GM12878 (cell line): ENCODE measurements around the gene RGS19. TPM values are rescaled to one million over a fixed set of nuclear protein-coding genes. Genes with fewer than 3 reads are reported as not detected.

Source experiments
- ATAC-seq: fragments of 200-7000 bp; cut with Tn5 transposase; 3 replicates; pipeline ENCODE4 v1.9.1; 2020; ENCODE audit warnings: mild to moderate bottlenecking, moderate library complexity
- BruUV-seq: library from RNA; stranded (reverse); fragments of 400-500 nt; replicated peaks from 2 replicates; lab custom pipeline; 2021; lab: Mats Ljungman, UMichigan
- CTCF ChIA-PET: fragments of 300-600 bp; sonication (Branson Sonifier 250); formaldehyde crosslinking; extraction: SDS; loops from one replicate; lab custom pipeline; 2021; ENCODE audit warnings: inconsistent platforms; lab: Yijun Ruan, JAX
- POLR2A ChIA-PET: fragments of 350-600 bp; formaldehyde crosslinking; extraction: SDS; loops from one replicate; lab custom pipeline; 2021; ENCODE audit warnings: inconsistent platforms; lab: Charles Lee
- RAD21 ChIA-PET: fragments of 300-600 bp; sonication (Branson Sonifier 250); formaldehyde crosslinking; loops from one replicate; lab custom pipeline; 2023; ENCODE audit warnings: antibody characterized with exemption; ENCODE audit not compliant: unreplicated experiment; lab: Charles Lee
- SMC1A ChIA-PET: fragments of 300-600 bp; sonication (Branson Sonifier 250); formaldehyde crosslinking; loops from one replicate; lab custom pipeline; 2023; ENCODE audit not compliant: unreplicated experiment, uncharacterized antibody; lab: Charles Lee
- DNase-seq: peaks from one replicate; pipeline ENCODE4 v3.0.0-alpha.2; 2011; ENCODE audit warnings: low read depth, low spot score
- FAIRE-seq: peaks from 3 replicates; lab custom pipeline; 2011; peaks lifted over from hg19 to GRCh38; lab: Jason Lieb, UNC
- H2AFZ ChIP-seq: 2 replicates; pipeline ENCODE4 v1.6.0; 2011; ENCODE audit warnings: low read depth, low read length, control low read depth; ENCODE audit not compliant: control insufficient read depth
- H3K27ac ChIP-seq: 2 replicates; pipeline ENCODE4 v1.5.1; 2011; ENCODE audit warnings: control low read depth; ENCODE audit not compliant: control insufficient read depth, insufficient read depth
- H3K27me3 ChIP-seq, 2 experiments: replicated peaks in 1 of 2; 2 replicates each; pipeline versions ENCODE4 v1.6.0 to v1.6.1; 2011; ENCODE audit warnings: low read length in 1 of 2; ENCODE audit not compliant: control insufficient read depth in 2 of 2, insufficient read depth in 2 of 2
- H3K36me3 ChIP-seq, 2 experiments: 2 replicates each; pipeline ENCODE4 v1.5.1; 2011; ENCODE audit warnings: low read length in 1 of 2; ENCODE audit not compliant: control insufficient read depth in 2 of 2, insufficient read depth in 2 of 2
- H3K4me1 ChIP-seq: 2 replicates; pipeline ENCODE4 v1.6.1; 2011; ENCODE audit warnings: mild to moderate bottlenecking, low read length, moderate library complexity, mixed read lengths; ENCODE audit not compliant: control insufficient read depth, insufficient read depth
- H3K4me2 ChIP-seq: 2 replicates; pipeline ENCODE4 v1.6.0; 2011; ENCODE audit warnings: control low read depth; ENCODE audit not compliant: control insufficient read depth, insufficient read depth
- H3K4me3 ChIP-seq: fragments of 200-600 bp; sonication (generic); 2 replicates; pipeline ENCODE4 v1.5.1; 2016
- H3K79me2 ChIP-seq: 2 replicates; pipeline ENCODE4 v1.6.0; 2011; ENCODE audit warnings: low read length; ENCODE audit not compliant: control insufficient read depth, insufficient read depth
- H3K9ac ChIP-seq: 2 replicates; pipeline ENCODE4 v1.8.0; 2011; ENCODE audit warnings: low read length, control low read depth, mixed read lengths; ENCODE audit not compliant: control insufficient read depth, insufficient read depth
- H3K9me3 ChIP-seq: replicated peaks from 3 replicates; pipeline ENCODE4 v1.5.1; 2011; ENCODE audit warnings: mild to moderate bottlenecking, low read length; ENCODE audit not compliant: control insufficient read depth, insufficient read depth
- H4K20me1 ChIP-seq: 2 replicates; pipeline ENCODE4 v1.6.0; 2011; ENCODE audit not compliant: control insufficient read depth, insufficient read depth
- BHLHE40 ChIP-seq, 2 experiments: fragments of 450-650 bp in 1 of 2; IDR thresholded peaks; 2 replicates each; pipeline ENCODE4 v1.6.1; 2011 to 2017; ENCODE audit warnings: low read depth in 2 of 2, borderline replicate concordance in 1 of 2, improper control_type of control experiment in 1 of 2, low read length in 1 of 2, mild to moderate bottlenecking in 1 of 2
- MAX ChIP-seq: IDR thresholded peaks from 2 replicates; pipeline ENCODE4 v1.6.1; 2012; ENCODE audit warnings: low read depth, low read length, improper control_type of control experiment
- MLLT1 ChIP-seq: fragments of 450-650 bp; IDR thresholded peaks from 2 replicates; pipeline ENCODE4 v1.6.1; 2016; ENCODE audit warnings: mild to moderate bottlenecking
- POLR2A ChIP-seq: IDR thresholded peaks from 2 replicates; pipeline ENCODE4 v1.6.1; 2011; ENCODE audit warnings: low read depth, mild to moderate bottlenecking, low read length
- POLR2AphosphoS5 ChIP-seq: IDR thresholded peaks from 2 replicates; pipeline ENCODE4 v1.6.1; 2011; ENCODE audit warnings: mild to moderate bottlenecking, low read length, inconsistent platforms
- RUNX3 ChIP-seq: IDR thresholded peaks from 2 replicates; pipeline ENCODE4 v1.6.1; 2012; ENCODE audit warnings: low read length, inconsistent platforms
- SP1 ChIP-seq: IDR thresholded peaks from one replicate; pipeline ENCODE4 v1.6.1; 2011; ENCODE audit warnings: low read depth, low read length
- ZBTB40 ChIP-seq: fragments of 450-650 bp; IDR thresholded peaks from 2 replicates; pipeline ENCODE4 v1.6.1; 2016; ENCODE audit warnings: mild to moderate bottlenecking, moderate library complexity, borderline replicate concordance
- ZNF687 ChIP-seq: fragments of 450-650 bp; IDR thresholded peaks from 2 replicates; pipeline ENCODE4 v1.6.1; 2017; ENCODE audit warnings: mild to moderate bottlenecking, moderate library complexity
- WGBS: methylation state at CpG from one replicate; pipeline ENCODE4 v1.1.6; 2016; ENCODE audit warnings: low lambda C conversion rate; ENCODE audit not compliant: insufficient replicate concordance, insufficient coverage; ENCODE audit errors: missing lambda C conversion rate; 5-methylcytosine and 5-hydroxymethylcytosine counted together
- in situ Hi-C: fragments of 300-500 bp; cut with MboI; formaldehyde crosslinking; loops from 9 replicates; pipeline ENCODE4 v1.14.3; 2018; ENCODE audit warnings: mixed read lengths
- intact Hi-C: fragments of 100-400 bp; cut with micrococcal nuclease; formaldehyde crosslinking; loops from one replicate; pipeline ENCODE4 v1.14.2; 2022; ENCODE audit not compliant: unreplicated experiment
- polyA plus RNA-seq, 11 experiments: library from polyadenylated mRNA; depleted of rRNA in 4 of 11; unstranded in 6 of 11; stranded (reverse) in 5 of 11; fragments of >200 nt; fragmentation: Nextera tagmentation in 4 of 11; fragmentation: Illumina TruSeq in 1 of 11; extraction: Ambion mirVana in 4 of 11; extraction: Trizol in 1 of 11; gene quantifications; 1 replicate in 1 of 11; 2 replicates in 10 of 11; pipeline versions ENCODE4 v1.2.1 to v1.2.3, GENCODE V29; 2011 to 2016; ENCODE audit warnings: inconsistent platforms in 2 of 11, missing spikeins in 2 of 11, low read depth in 1 of 11
- total RNA-seq, 4 experiments: library from RNA; depleted of rRNA in 3 of 4; stranded (reverse); fragments of >200 nt in 3 of 4; fragmentation: Illumina TruSeq in 1 of 4; extraction: Trizol in 1 of 4; gene quantifications; 2 replicates each; pipeline versions ENCODE4 v1.2.1 to v1.2.3, GENCODE V29; 2013 to 2021

The RGS19 gene
- total and polyA plus RNA-seq, 10 of the 15 experiments (the other 5 are each of a cell fraction or from before 2014, with no cell fraction given), result 0.82 to 62.4 (median 39.8) TPM

GRCh38 chr20:64056889-64057627 lies 22.3 kb downstream of the RGS19 start:
- peak overlapping the region; percentile 90 for H3K4me2 ChIP-seq
- FAIRE-seq (no peak), ATAC-seq (peak; percentile 7), DNase-seq (no peak)
- H2AFZ ChIP-seq, result peak overlapping the region; percentile 78; the same call in 1 of the 2 replicates
- H3K9me3 ChIP-seq, result no peaks in the 10 kb centered on the region
- H4K20me1 ChIP-seq, result no peaks in the 10 kb centered on the region
- intact Hi-C loops (loop anchor here (2.0 to 10.0 kb wide), 4 partner anchors 18 to 192 kb away; partner anchors contain the start of genes ABHD16B, PRPF6, TPD52L2 and UCKL1), in situ Hi-C loops (no loop called here)
- SMC1A ChIA-PET, result interaction anchor here (0.9 to 2.6 kb wide), 6 partner anchors 18 to 228 kb away, joined by 3 to 21 read pairs (median 4); partner anchors contain the start of genes C20orf204, PRPF6 and TPD52L2
- H3K4me1 ChIP-seq, result peaks cover 48% of the 10 kb centered on the region
- RAD21 ChIA-PET, result interaction anchor here (0.6 to 7.1 kb wide), 10 partner anchors 17 to 519 kb away, joined by 3 to 78 read pairs (median 6); partner anchors contain the start of genes PRPF6, PTK6 and TPD52L2
- CTCF ChIA-PET, result interaction anchor here (0.6 to 9.2 kb wide), 23 partner anchors 9 to 520 kb away, joined by 3 to 108 read pairs (median 4); partner anchors contain the start of genes PRPF6, PTK6, TPD52L2 and UCKL1
- no peaks in the 10 kb centered on the region for H3K36me3 ChIP-seq
- BruUV-seq, result no TSS peak
- no peaks in the 10 kb centered on the region; a peak in 1 of 4 replicates for H3K27me3 ChIP-seq
- H3K4me3 ChIP-seq, result peak overlapping the region; percentile 35; the same call in 1 of the 2 replicates
- POLR2A ChIA-PET, result interaction anchor here (0.6 to 2.6 kb wide), 7 partner anchors 17 to 101 kb away, joined by 3 to 28 read pairs (median 4); partner anchors contain the start of genes PRPF6 and UCKL1
- peak overlapping the region; percentile 50 for H3K27ac ChIP-seq
- WGBS, result 64% methylated on average over 38 of the region's 39 CpGs
- no peaks in the 10 kb centered on the region; the same call in none of the 2 replicates for H3K79me2 ChIP-seq
- H3K9ac ChIP-seq, result peak overlapping the region; percentile 42; the same call in 1 of the 2 replicates
- peak; percentile 98 for TF ChIP-seq MLLT1
- TF ChIP-seq RUNX3, result peak; percentile 23; the same call in 1 of the 2 replicates
- TF ChIP-seq POLR2A, result peak; percentile 45; the same call in 1 of the 2 replicates
- peak; percentile 16; the same call in 1 of the 2 replicates for TF ChIP-seq ZBTB40
- no peak for TF ChIP-seq MAX
- no peak for TF ChIP-seq SP1
- TF ChIP-seq BHLHE40 (IDR thresholded peaks at IDR 0.05; ENCODE audit: borderline replicate concordance in 1 of 2, low read depth in 2 of 2, low read length in 1 of 2), result peak in 1 of 2 experiments; percentile 13; a peak in 2 of 4 replicates
- TF ChIP-seq ZNF687, result peak; percentile 58; the same call in 1 of the 2 replicates
- TF ChIP-seq POLR2AphosphoS5, result peak; percentile 28; the same call in 1 of the 2 replicates
